ENCODE data around the gene ERO1B. TPM values are rescaled to one million over a fixed set of nuclear protein-coding genes. Genes with fewer than 3 reads are reported as not detected.

ERO1B gene
- total RNA-seq, 1 experiment from 2014 or later = 6.4 TPM

GRCh38 chr1:236297161-236297560, 15.4 kb upstream of the ERO1B start:
- H3K9me3 Mint-ChIP-seq (ENCODE audit: low read depth, unreplicated experiment) = no peaks in the 10 kb centered on the region
- H3K27me3 Mint-ChIP-seq (ENCODE audit: unreplicated experiment) = no peaks in the 10 kb centered on the region
- H3K4me3 Mint-ChIP-seq (ENCODE audit: low read depth, unreplicated experiment) = no peak overlapping the region
- BruUV-seq (replicated peaks) = no TSS peak
- no peaks in the 10 kb centered on the region for H3K4me1 Mint-ChIP-seq (ENCODE audit: low read depth, unreplicated experiment)
- TF ChIP-seq CTCF (IDR thresholded peaks at IDR 0.05; ENCODE audit: unreplicated experiment) = no peak
- intact Hi-C loops (cut with micrococcal nuclease; ENCODE audit: unreplicated experiment) = no loop called here
- DNase-seq = no peak
- H3K36me3 Mint-ChIP-seq (ENCODE audit: insufficient read depth, unreplicated experiment) = no peaks in the 10 kb centered on the region
- CTCF ChIA-PET = no interaction called here
- H3K27ac Mint-ChIP-seq (ENCODE audit: unreplicated experiment) = no peak overlapping the region

DNA sequence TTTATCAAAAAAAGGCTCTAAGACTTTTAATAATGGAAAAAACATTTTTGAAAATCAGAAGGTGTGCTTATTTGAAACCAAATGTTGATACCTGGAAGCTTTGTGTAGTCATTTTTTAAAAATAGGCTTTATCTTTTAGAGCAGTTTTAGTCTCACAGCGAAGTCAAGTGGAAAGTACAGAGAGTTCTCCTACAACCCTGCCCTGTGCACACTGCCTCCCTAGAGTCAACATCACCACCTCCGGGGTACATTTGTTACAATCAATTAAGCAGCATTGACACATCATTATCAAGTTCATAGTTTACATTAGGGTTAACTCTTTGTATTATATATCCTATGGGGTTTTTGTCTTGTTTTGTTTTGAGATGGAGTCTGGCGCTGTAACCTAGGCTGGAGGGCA, 10.7 kb upstream of the ERO1B start:
- Mint-ChIP-seq H3K9me3 (ENCODE audit: low read depth, unreplicated experiment) (no peaks in the 10 kb centered on the region), H3K27ac (ENCODE audit: unreplicated experiment) (no peak overlapping the region), H3K4me1 (ENCODE audit: low read depth, unreplicated experiment) (no peaks in the 10 kb centered on the region), H3K27me3 (ENCODE audit: unreplicated experiment) (peaks cover 13% of the 10 kb centered on the region), H3K4me3 (ENCODE audit: low read depth, unreplicated experiment) (no peak overlapping the region), H3K36me3 (ENCODE audit: insufficient read depth, unreplicated experiment) (no peaks in the 10 kb centered on the region)
- TF ChIP-seq CTCF (IDR thresholded peaks at IDR 0.05; ENCODE audit: unreplicated experiment) = no peak
- DNase-seq = no peak
- intact Hi-C loops (cut with micrococcal nuclease; ENCODE audit: unreplicated experiment) = no loop called here
- no TSS peak for BruUV-seq (replicated peaks)
- CTCF ChIA-PET = no interaction called here

GRCh38 chr1:236289492-236290131, 7.9 kb upstream of the ERO1B start:
- H3K4me3 Mint-ChIP-seq (ENCODE audit: low read depth, unreplicated experiment) = no peak overlapping the region
- TF ChIP-seq CTCF (IDR thresholded peaks at IDR 0.05; ENCODE audit: unreplicated experiment) = no peak
- no peak for DNase-seq
- no peak overlapping the region for H3K27ac Mint-ChIP-seq (ENCODE audit: unreplicated experiment)
- CTCF ChIA-PET = no interaction called here
- H3K27me3 Mint-ChIP-seq (ENCODE audit: unreplicated experiment) = peaks cover 32% of the 10 kb centered on the region
- H3K36me3 Mint-ChIP-seq (ENCODE audit: insufficient read depth, unreplicated experiment) = no peaks in the 10 kb centered on the region
- H3K4me1 Mint-ChIP-seq (ENCODE audit: low read depth, unreplicated experiment) = no peaks in the 10 kb centered on the region
- intact Hi-C loops (cut with micrococcal nuclease; ENCODE audit: unreplicated experiment) = loop anchor here (10.0 kb wide), 1 partner anchor 145 kb away; the partner anchor contains the start of gene GPR137B
- no peaks in the 10 kb centered on the region for H3K9me3 Mint-ChIP-seq (ENCODE audit: low read depth, unreplicated experiment)
- no TSS peak for BruUV-seq (replicated peaks)

DNA sequence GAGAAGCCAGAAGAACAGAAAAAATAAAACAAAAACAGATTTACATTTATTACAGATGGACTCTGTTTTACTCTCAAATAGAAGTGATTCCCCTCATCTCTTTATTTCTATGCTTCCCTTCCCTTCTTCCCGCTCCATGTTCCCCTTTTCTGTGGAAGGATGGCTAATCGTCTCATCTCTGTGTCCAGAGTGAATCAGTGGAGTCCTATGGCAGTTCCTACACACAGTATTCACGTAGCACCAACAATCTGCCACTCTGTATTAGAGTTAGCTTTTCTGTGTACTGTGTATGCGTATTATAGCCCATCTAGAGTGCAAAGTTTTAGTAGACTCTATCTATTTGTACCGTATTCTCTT, 6.8 kb upstream of the ERO1B start:
- intact Hi-C loops (cut with micrococcal nuclease; ENCODE audit: unreplicated experiment) = loop anchor here (10.0 kb wide), 1 partner anchor 144 kb away; the partner anchor contains the start of gene GPR137B
- no peak for TF ChIP-seq CTCF (IDR thresholded peaks at IDR 0.05; ENCODE audit: unreplicated experiment)
- Mint-ChIP-seq H3K9me3 (ENCODE audit: low read depth, unreplicated experiment) (no peaks in the 10 kb centered on the region), H3K4me1 (ENCODE audit: low read depth, unreplicated experiment) (peaks cover 3% of the 10 kb centered on the region), H3K27ac (ENCODE audit: unreplicated experiment) (no peak overlapping the region), H3K36me3 (ENCODE audit: insufficient read depth, unreplicated experiment) (no peaks in the 10 kb centered on the region), H3K27me3 (ENCODE audit: unreplicated experiment) (peaks cover 42% of the 10 kb centered on the region), H3K4me3 (ENCODE audit: low read depth, unreplicated experiment) (no peak overlapping the region)
- BruUV-seq (replicated peaks) = no TSS peak
- CTCF ChIA-PET = no interaction called here
- DNase-seq = no peak
